HepG2 (cell line): ENCODE measurements around the gene IFNA6. TPM values are rescaled to one million over a fixed set of nuclear protein-coding genes. Genes with fewer than 3 reads are reported as not detected.

Source experiments
- HNRNPLL ChIP-seq: fragments of 200-400 bp; formaldehyde crosslinking; IDR thresholded peaks from 2 replicates; pipeline ENCODE4 v1.6.1; 2017; ENCODE audit warnings: mild to moderate bottlenecking, low read depth, low read length; ENCODE audit not compliant: poor library complexity, severe bottlenecking
- SALL1 ChIP-seq: sonication (generic); formaldehyde crosslinking; IDR thresholded peaks from 2 replicates; pipeline ENCODE4 v1.8.0; 2022; ENCODE audit warnings: mild to moderate bottlenecking, missing genetic modification reagents
- polyA plus RNA-seq, 8 experiments: library from polyadenylated mRNA; depleted of rRNA in 3 of 8; stranded (reverse) in 7 of 8; unstranded in 1 of 8; fragments of >200 nt; fragmentation: Illumina TruSeq in 4 of 8; extraction: Trizol in 4 of 8; gene quantifications; 2 replicates each; pipeline versions ENCODE4 v1.2.1 to v1.2.3, GENCODE V29; 2011 to 2016; ENCODE audit warnings: low read depth in 4 of 8, missing spikeins in 1 of 8, mixed read lengths in 1 of 8; ENCODE audit not compliant: insufficient read depth in 1 of 8
- total RNA-seq, 5 experiments: library from RNA; depleted of rRNA; stranded (reverse); fragments of >200 nt; fragmentation: Illumina TruSeq; extraction: Trizol; gene quantifications; 2 replicates each; pipeline ENCODE4 v1.2.3, GENCODE V29; 2016; ENCODE audit warnings: low read depth in 1 of 5
- TF ChIP-seq, protein P1 (sequence below): sonication (generic); formaldehyde crosslinking; IDR thresholded peaks from 2 replicates; pipeline ENCODE4 v1.5.1; 2020; ENCODE audit warnings: mild to moderate bottlenecking, missing genetic modification reagents, moderate library complexity
- TF ChIP-seq, protein P2 (sequence below): sonication (generic); formaldehyde crosslinking; IDR thresholded peaks from 2 replicates; pipeline ENCODE4 v1.5.0; 2020; ENCODE audit warnings: mild to moderate bottlenecking, missing genetic modification reagents, moderate library complexity

The IFNA6 gene
- total and polyA plus RNA-seq, 2 of the 13 experiments (the other 11 are each of a cell fraction or from before 2014, with no cell fraction given): not detected

DNA sequence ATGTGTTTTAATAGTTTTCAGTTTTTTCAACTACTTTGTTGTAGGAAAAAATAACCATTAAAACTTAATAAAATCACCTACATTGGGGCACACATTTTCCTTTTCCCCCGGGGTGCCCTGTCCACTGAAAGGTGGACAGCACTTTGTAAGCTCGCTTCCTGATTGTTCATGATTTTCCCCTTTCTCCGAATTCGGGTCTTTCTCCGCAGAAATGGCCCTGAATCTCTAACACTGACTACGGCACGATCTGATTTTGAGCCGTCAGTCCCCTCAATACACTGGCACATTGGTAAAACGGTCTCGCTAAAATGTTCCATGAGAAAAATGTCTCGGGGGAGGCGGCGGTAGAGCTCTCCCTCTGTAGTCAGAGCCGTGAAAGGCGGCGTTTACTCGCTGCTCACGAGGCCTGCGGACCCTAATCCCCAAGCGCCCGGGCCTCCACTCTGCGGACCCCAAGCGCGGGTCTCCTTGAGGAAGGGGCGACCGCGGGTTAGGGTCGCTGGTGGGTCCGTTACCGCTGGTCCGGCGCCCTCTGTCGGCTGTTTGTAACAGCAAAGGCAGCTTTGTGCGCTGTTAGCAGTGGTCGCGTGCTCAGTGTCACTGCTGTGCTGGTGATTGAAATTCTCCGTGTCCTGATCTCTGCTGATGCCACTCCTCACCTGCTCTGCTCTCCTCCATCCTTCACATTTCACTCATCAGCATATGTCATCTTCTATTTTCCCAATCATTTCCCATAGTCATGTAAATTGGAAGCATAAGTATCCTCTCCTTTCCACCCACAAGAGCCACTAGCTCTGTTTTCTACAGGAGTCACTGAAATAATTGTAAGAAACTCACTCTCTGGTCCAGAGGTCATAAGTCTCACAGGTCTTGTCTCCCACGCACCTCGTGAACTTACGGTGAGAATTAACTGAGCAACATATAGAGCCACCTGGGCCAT lies 45.4 kb upstream of the IFNA6 start (continued):
- TF ChIP-seq, protein P1, sequence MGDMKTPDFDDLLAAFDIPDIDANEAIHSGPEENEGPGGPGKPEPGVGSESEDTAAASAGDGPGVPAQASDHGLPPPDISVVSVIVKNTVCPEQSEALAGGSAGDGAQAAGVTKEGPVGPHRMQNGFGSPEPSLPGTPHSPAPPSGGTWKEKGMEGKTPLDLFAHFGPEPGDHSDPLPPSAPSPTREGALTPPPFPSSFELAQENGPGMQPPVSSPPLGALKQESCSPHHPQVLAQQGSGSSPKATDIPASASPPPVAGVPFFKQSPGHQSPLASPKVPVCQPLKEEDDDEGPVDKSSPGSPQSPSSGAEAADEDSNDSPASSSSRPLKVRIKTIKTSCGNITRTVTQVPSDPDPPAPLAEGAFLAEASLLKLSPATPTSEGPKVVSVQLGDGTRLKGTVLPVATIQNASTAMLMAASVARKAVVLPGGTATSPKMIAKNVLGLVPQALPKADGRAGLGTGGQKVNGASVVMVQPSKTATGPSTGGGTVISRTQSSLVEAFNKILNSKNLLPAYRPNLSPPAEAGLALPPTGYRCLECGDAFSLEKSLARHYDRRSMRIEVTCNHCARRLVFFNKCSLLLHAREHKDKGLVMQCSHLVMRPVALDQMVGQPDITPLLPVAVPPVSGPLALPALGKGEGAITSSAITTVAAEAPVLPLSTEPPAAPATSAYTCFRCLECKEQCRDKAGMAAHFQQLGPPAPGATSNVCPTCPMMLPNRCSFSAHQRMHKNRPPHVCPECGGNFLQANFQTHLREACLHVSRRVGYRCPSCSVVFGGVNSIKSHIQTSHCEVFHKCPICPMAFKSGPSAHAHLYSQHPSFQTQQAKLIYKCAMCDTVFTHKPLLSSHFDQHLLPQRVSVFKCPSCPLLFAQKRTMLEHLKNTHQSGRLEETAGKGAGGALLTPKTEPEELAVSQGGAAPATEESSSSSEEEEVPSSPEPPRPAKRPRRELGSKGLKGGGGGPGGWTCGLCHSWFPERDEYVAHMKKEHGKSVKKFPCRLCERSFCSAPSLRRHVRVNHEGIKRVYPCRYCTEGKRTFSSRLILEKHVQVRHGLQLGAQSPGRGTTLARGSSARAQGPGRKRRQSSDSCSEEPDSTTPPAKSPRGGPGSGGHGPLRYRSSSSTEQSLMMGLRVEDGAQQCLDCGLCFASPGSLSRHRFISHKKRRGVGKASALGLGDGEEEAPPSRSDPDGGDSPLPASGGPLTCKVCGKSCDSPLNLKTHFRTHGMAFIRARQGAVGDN (CRISPR knock-in tag): peak; percentile 51
- TF ChIP-seq, protein P2, sequence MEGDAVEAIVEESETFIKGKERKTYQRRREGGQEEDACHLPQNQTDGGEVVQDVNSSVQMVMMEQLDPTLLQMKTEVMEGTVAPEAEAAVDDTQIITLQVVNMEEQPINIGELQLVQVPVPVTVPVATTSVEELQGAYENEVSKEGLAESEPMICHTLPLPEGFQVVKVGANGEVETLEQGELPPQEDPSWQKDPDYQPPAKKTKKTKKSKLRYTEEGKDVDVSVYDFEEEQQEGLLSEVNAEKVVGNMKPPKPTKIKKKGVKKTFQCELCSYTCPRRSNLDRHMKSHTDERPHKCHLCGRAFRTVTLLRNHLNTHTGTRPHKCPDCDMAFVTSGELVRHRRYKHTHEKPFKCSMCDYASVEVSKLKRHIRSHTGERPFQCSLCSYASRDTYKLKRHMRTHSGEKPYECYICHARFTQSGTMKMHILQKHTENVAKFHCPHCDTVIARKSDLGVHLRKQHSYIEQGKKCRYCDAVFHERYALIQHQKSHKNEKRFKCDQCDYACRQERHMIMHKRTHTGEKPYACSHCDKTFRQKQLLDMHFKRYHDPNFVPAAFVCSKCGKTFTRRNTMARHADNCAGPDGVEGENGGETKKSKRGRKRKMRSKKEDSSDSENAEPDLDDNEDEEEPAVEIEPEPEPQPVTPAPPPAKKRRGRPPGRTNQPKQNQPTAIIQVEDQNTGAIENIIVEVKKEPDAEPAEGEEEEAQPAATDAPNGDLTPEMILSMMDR (CRISPR knock-in tag): peak; percentile 91
- TF ChIP-seq SALL1 (CRISPR knock-in tag) (peak; percentile 36), HNRNPLL (peak; percentile 39)
